ENCODE data around the gene DESI1.

DNA sequence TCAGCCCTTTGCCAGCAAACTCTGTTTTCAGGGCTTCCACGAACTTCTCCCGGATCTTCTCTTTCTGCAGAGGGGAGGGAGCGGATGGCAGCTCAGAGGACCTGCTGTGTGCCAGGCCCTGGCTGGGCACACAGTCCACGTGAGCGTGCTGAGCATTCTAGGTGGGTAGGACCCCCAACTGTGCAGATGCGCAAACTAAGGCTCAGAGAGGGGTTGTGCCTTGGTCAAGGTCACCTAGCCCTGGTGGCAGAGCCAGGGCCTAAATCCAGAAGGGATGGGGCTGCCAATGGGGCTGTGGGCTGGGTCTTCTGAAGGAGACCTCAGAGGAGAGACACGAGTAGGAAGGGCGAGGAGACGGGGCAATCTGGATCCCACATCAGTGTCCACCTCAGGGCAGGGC lies 42.0 kb downstream of the DESI1 start:
- TF ChIP-seq ZBTB7A (tag by site-specific recombination; IDR thresholded peaks at IDR 0.05; ENCODE audit: low read depth) (no peak), EGR2 (tag by site-specific recombination; IDR thresholded peaks at IDR 0.05; ENCODE audit: low read depth) (no peak)
- TF ChIP-seq, protein P1, sequence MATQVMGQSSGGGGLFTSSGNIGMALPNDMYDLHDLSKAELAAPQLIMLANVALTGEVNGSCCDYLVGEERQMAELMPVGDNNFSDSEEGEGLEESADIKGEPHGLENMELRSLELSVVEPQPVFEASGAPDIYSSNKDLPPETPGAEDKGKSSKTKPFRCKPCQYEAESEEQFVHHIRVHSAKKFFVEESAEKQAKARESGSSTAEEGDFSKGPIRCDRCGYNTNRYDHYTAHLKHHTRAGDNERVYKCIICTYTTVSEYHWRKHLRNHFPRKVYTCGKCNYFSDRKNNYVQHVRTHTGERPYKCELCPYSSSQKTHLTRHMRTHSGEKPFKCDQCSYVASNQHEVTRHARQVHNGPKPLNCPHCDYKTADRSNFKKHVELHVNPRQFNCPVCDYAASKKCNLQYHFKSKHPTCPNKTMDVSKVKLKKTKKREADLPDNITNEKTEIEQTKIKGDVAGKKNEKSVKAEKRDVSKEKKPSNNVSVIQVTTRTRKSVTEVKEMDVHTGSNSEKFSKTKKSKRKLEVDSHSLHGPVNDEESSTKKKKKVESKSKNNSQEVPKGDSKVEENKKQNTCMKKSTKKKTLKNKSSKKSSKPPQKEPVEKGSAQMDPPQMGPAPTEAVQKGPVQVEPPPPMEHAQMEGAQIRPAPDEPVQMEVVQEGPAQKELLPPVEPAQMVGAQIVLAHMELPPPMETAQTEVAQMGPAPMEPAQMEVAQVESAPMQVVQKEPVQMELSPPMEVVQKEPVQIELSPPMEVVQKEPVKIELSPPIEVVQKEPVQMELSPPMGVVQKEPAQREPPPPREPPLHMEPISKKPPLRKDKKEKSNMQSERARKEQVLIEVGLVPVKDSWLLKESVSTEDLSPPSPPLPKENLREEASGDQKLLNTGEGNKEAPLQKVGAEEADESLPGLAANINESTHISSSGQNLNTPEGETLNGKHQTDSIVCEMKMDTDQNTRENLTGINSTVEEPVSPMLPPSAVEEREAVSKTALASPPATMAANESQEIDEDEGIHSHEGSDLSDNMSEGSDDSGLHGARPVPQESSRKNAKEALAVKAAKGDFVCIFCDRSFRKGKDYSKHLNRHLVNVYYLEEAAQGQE (tag by site-specific recombination; IDR thresholded peaks at IDR 0.05) = no peak
- TF ChIP-seq, protein P2, sequence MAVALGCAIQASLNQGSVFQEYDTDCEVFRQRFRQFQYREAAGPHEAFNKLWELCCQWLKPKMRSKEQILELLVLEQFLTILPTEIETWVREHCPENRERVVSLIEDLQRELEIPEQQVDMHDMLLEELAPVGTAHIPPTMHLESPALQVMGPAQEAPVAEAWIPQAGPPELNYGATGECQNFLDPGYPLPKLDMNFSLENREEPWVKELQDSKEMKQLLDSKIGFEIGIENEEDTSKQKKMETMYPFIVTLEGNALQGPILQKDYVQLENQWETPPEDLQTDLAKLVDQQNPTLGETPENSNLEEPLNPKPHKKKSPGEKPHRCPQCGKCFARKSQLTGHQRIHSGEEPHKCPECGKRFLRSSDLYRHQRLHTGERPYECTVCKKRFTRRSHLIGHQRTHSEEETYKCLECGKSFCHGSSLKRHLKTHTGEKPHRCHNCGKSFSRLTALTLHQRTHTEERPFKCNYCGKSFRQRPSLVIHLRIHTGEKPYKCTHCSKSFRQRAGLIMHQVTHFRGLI (tag by site-specific recombination; IDR thresholded peaks at IDR 0.05) = no peak
